ES-I3 (cell line): ENCODE measurements around the gene SSH3.
A peak's percentile ranks its signal among the peaks of the same experiment; 100 is the strongest.
"Not testable (repeated sequence)": the region's sequence is repeated elsewhere in the genome, so short reads cannot be mapped to it uniquely, and the experiment has no call there.

Source experiments
- H3K36me3 ChIP-seq: 2 replicates; pipeline ENCODE4 v1.6.1; 2013; ENCODE audit warnings: mild to moderate bottlenecking, low read length, control low read depth, moderate library complexity; ENCODE audit not compliant: insufficient read depth
- H3K4me1 ChIP-seq: 2 replicates; pipeline ENCODE4 v1.6.1; 2013; ENCODE audit warnings: mild to moderate bottlenecking, control low read depth, low read length; ENCODE audit not compliant: insufficient read depth
- H3K9ac ChIP-seq: 2 replicates; pipeline ENCODE4 v1.6.1; 2013; ENCODE audit warnings: low read depth, mild to moderate bottlenecking, low read length, moderate library complexity
- H3K9me3 ChIP-seq: 2 replicates; pipeline ENCODE4 v1.6.1; 2013; ENCODE audit warnings: mild to moderate bottlenecking, low read length, moderate library complexity; ENCODE audit not compliant: control insufficient read depth, insufficient read depth

SSH3 gene

GRCh38 chr11:67313125-67313890 lies 10.0 kb downstream of the SSH3 start:
- no peak overlapping the region for H3K9ac ChIP-seq
- H3K4me1 ChIP-seq, result no peaks in the 10 kb centered on the region
- no peaks in the 10 kb centered on the region for H3K9me3 ChIP-seq
- H3K36me3 ChIP-seq, result no peaks in the 10 kb centered on the region

- Histone ChIP-seq H3K9me3 (no peaks in the 10 kb centered on the region), H3K36me3 (no peaks in the 10 kb centered on the region), H3K9ac (no peak overlapping the region), H3K4me1 (no peaks in the 10 kb centered on the region)
Observed at GRCh38 chr11:67314218-67314617, 10.9 kb downstream of the SSH3 start.

DNA sequence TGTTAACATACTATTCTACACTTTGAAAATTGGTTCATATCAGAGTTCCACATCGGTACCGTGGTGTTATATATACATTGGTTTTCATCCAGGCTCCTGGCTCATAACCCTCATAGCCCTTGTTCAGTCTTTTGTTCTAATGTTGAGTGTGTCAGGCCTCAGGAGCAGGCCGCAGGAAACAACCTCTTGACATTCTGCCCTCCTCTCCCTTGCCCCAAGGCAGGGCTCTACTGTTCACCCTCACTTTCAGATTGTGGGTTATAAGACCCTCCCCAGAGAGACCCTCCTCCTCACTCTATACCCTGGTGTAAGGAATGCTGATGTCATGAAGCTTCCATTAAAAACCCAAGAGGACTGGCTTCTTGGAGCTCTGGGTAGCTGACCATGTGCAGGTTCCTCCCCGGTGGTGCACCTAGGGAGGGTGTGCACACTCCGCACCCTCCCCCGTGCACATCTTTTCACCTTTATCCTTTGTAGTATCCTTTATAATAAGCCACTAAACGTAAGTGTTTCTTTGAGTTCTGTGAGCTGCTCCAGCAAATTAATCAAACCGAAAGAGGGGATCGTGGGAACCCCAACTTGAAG lies 12.1 kb downstream of the SSH3 start:
- H3K9ac ChIP-seq, result no peak overlapping the region

GRCh38 chr11:67316882-67317204 lies 13.5 kb downstream of the SSH3 start:
- Histone ChIP-seq H3K4me1 (no peaks in the 10 kb centered on the region), H3K36me3 (no peaks in the 10 kb centered on the region), H3K9me3 (no peaks in the 10 kb centered on the region), H3K9ac (peak overlapping the region; percentile 85)

More for the DNA sequence above, 12.1 kb downstream of the SSH3 start:
- Histone ChIP-seq H3K36me3 (no peaks in the 10 kb centered on the region), H3K4me1 (no peaks in the 10 kb centered on the region), H3K9me3 (no peaks in the 10 kb centered on the region)

DNA sequence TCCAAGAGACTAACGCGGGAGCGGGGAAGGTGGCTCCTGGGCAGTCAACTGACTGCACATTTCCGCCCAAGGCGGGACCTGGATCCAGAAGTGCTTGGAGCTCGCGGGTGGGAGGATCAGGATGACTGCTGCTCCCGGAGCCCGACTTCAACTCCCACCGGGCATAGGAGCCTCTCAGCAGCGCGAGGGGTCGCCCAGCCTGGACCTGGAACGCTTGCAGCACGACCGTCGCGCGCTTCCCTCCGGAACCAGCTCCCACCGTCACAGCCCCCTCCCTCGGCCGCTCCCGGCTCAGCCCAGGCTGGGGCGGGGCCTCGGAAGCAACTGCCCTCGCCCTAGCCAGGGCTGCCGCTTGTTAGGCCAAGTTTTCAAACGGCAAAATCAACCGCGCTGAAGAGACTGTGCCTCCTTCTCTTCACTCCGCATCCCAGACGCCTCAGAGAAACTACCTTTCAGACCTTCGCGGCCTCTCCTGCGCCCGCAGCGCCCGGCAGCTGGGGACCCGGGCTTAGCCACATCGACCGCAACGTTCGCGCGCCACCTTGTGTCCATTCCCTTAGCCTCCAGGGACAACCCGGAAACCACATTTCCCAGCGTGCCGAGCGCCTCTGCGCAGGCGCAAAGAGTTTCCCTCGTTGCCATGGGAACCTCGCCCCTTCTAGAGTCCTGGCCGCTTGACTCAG lies 14.0 kb downstream of the SSH3 start:
- Histone ChIP-seq H3K36me3 (no peaks in the 10 kb centered on the region), H3K9ac (peak overlapping the region; percentile 85), H3K9me3 (no peaks in the 10 kb centered on the region), H3K4me1 (no peaks in the 10 kb centered on the region)

- Histone ChIP-seq H3K36me3 (no peaks in the 10 kb centered on the region), H3K4me1 (no peaks in the 10 kb centered on the region), H3K9me3 (no peaks in the 10 kb centered on the region), H3K9ac (peak overlapping the region; percentile 85; the same call in 1 of the 2 replicates)
Observed at GRCh38 chr11:67317888-67318555, 14.7 kb downstream of the SSH3 start.

DNA sequence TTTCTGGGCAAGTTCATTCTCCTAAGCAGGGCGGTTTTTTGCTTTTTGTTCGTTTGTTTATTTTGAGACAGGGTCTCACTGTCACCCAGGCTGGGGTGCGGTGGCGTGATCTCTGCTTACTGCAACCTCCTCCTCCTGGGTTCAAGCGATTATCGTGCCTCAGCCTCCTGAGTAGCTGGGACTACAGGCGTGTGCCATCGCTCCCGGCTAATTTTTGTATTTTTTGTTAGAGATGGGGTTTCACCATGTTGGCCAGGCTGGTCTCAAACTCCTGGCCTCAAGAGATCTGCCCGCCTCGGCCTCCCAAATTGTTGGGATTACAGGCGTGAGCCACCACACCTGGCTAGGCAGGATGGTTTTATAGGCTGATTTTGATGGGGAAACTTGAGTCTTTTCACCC lies 15.5 kb downstream of the SSH3 start:
- not testable (repeated sequence) for H3K9me3 ChIP-seq, H3K36me3 ChIP-seq, H3K9ac ChIP-seq, H3K4me1 ChIP-seq

DNA sequence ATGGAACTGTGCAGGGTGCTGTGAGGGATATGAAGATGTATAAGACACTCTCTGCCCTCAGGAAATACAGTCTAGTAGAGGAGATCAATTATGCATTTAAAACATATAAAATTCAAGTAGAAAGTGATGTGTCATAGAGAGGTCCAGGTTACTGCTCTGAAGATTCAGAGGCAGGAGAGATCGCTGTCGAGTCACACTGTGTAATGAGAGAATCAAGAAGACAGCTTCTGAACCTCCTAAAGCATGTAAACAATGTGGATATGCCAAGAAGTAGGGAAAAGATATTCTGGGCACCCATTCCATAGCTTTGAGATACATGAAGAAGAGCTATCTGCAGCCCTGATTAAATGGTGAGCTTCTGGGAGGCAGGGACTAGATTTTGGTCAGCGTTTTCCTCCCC lies 16.7 kb downstream of the SSH3 start:
- H3K9me3 ChIP-seq, result no peaks in the 10 kb centered on the region
- no peaks in the 10 kb centered on the region for H3K4me1 ChIP-seq
- H3K9ac ChIP-seq, result no peak overlapping the region
- no peaks in the 10 kb centered on the region for H3K36me3 ChIP-seq

DNA sequence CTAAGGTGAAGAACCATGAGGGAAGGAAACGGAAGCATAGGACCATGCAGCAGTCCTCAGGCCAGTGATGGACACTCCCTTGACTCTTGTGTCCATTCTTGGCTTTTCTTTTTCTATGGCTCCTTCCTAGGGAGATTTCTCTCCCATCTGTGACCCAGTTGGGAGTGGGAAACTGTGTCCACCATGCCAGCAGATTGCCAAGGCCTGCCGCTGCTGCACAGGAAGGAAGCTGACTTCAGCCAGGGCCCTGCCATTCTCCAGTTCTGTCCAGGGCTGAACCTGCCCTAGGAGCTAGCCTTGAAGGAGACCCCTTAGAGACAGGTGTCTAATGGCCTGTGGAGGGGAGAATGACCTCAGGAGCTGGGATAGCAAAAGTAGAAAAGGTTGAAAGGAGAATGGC lies 17.4 kb downstream of the SSH3 start:
- H3K9ac ChIP-seq, result no peak overlapping the region

GRCh38 chr11:67321313-67321871 lies 18.1 kb downstream of the SSH3 start:
- Histone ChIP-seq H3K4me1 (no peaks in the 10 kb centered on the region), H3K36me3 (no peaks in the 10 kb centered on the region), H3K9ac (no peak overlapping the region), H3K9me3 (no peaks in the 10 kb centered on the region)

More for the DNA sequence above, 17.4 kb downstream of the SSH3 start:
- H3K36me3 ChIP-seq, result no peaks in the 10 kb centered on the region
- no peaks in the 10 kb centered on the region for H3K9me3 ChIP-seq
- no peaks in the 10 kb centered on the region for H3K4me1 ChIP-seq

- Histone ChIP-seq H3K36me3 (no peaks in the 10 kb centered on the region), H3K9ac (no peak overlapping the region), H3K9me3 (no peaks in the 10 kb centered on the region), H3K4me1 (no peaks in the 10 kb centered on the region)
Observed at GRCh38 chr11:67322049-67322448, 18.7 kb downstream of the SSH3 start.

DNA sequence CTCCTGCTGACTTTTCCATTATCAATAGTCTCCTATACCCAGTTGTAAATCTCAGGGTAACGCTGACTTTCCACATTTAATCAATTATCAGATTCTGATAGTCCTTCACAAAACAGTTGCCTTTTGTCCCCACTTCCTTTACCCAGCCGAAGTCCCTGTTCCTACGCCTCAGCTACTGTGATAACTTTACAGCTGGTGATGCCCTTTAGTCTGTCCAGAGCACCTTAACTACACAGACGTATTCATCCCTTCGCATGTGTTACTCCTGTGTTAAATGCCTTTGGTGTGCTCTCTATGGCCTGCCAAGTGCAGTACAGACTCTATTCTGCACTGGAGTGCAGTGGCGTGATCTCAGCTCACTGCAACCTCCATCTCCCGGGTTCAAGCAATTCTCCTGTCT lies 20.2 kb downstream of the SSH3 start:
- H3K4me1 ChIP-seq, result no peaks in the 10 kb centered on the region
- H3K9me3 ChIP-seq, result no peaks in the 10 kb centered on the region
- H3K9ac ChIP-seq, result no peak overlapping the region
- no peaks in the 10 kb centered on the region for H3K36me3 ChIP-seq

DNA sequence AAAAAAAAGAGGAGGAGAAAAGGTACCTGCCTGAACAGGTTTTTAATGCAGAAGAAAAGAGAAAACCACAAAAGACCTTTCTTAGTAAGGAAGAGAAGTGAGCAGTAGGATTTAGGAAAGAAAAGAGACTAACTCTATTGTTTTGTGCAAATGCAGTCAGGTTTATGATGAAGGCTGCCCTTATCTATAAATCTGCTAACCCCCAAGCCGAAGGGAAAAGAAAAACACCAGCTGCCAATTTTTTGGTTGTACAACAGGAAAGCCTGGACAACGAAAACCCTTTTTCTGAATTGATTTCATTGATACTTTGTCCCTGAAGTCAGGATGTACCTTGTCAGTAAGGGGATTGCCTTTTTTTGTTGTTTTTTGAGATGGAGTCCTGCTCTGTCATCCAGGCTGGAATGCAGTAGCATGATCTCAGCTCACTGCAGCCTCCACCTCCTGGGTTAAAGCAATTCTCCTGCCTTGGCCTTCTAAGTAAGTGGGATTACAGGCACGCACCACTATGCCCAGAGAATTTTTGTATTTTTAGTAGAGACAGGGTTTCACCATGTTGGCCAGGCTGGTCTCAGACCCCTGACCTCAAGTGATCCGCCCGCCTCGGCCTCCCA lies 28.9 kb downstream of the SSH3 start:
- Histone ChIP-seq H3K36me3 (no peaks in the 10 kb centered on the region), H3K4me1 (no peaks in the 10 kb centered on the region), H3K9ac (no peak overlapping the region), H3K9me3 (no peaks in the 10 kb centered on the region)

- H3K36me3 ChIP-seq, result no peaks in the 10 kb centered on the region
- no peak overlapping the region for H3K9ac ChIP-seq
- H3K4me1 ChIP-seq, result no peaks in the 10 kb centered on the region
- H3K9me3 ChIP-seq, result no peaks in the 10 kb centered on the region
Observed at GRCh38 chr11:67337257-67337656, 33.9 kb downstream of the SSH3 start.
